ENCODE data around the gene CNOT6L.

GRCh38 chr4:77676842-77677241, 142.3 kb downstream of the CNOT6L start:
- TF ChIP-seq ZNF274 (IDR thresholded peaks at IDR 0.05; ENCODE audit: low read depth, low read length) = no peak
- TF ChIP-seq SUZ12 (IDR thresholded peaks at IDR 0.05; ENCODE audit: extremely low read depth, insufficient read depth, insufficient read length) = no peak
